ENCODE measurements around the gene MST1R. TPM values are rescaled to one million over a fixed set of nuclear protein-coding genes. Genes with fewer than 3 reads are reported as not detected.

The MST1R gene
- total and polyA plus RNA-seq, 9 of the 15 experiments (the other 6 are each of a cell fraction or from before 2014, with no cell fraction given): 1.3 to 10.0 (median 3.8) TPM

DNA sequence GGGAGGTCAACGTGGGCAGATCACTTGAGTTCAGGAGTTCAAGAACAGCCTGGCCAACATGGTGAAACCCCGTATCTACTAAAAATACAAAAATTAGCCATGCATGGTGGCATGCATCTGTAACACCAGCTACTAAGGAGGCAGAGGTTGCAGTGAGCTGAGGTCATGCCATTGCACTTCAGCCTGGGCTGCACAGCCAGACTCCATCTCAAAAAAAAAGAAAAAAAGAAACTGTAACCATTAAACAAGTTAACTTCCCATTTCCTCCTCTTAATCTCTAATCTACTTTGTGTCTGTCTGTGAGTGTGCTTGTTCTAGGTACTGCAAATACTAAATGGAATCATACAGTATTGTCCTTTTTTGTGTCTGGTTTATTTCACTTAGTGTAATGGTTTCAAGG is 39.0 kb upstream of the MST1R start (continued):
- TF ChIP-seq MLX (CRISPR knock-in tag; conservative IDR thresholded peaks at IDR 0.05) (no peak), SMARCE1 (IDR thresholded peaks at IDR 0.05) (no peak), MTF1 (CRISPR knock-in tag; IDR thresholded peaks at IDR 0.05; ENCODE audit: borderline replicate concordance) (no peak), RBM34 (IDR thresholded peaks at IDR 0.05; ENCODE audit: borderline replicate concordance, insufficient read depth, low read length) (no peak), CXXC5 (CRISPR knock-in tag; IDR thresholded peaks at IDR 0.05) (no peak), ZKSCAN3 (CRISPR knock-in tag; IDR thresholded peaks at IDR 0.05) (no peak), MEF2A (IDR thresholded peaks at IDR 0.05; ENCODE audit: control insufficient read depth, low read depth, low read length) (no peak)

DNA sequence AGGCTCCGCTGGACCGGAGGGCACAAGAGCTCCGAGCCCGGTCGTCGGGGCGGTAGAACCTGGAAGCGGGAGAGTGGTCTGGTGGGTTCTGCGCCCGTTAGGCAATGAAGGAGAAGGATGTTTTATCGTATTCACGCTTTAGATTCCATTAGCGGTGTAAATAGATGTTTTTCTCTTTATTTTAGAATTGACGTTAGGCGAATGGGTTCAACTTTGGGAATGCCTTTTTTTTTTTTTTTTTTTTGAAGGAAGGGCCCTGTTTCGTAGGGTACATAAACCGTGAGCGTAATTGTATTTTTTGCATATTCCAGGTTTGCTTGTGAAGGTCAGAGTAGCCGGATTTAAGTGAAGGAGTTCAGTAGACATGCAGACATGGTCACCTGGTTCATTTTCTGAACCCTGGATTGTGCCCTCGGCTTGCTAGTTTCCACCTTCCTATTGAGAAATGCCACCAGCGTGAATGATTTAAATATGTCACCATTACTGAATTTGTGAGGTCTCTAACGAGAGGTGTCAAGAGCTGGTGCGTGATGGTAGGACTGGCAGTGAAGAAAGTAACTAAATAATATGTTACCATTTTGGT is 37.1 kb upstream of the MST1R start:
- H3K4me3 ChIP-seq: peak overlapping the region; percentile 87
- H3K9me3 ChIP-seq (replicated peaks; ENCODE audit: control insufficient read depth, insufficient read depth, low read depth, low read length): no peaks in the 10 kb centered on the region
- H2AFZ ChIP-seq (ENCODE audit: low read depth, low read length): peak overlapping the region; percentile 15; the same call in 1 of the 2 replicates
- no peak for FAIRE-seq
- H3K27me3 ChIP-seq (ENCODE audit: control insufficient read depth in 2 of 2, insufficient read depth in 2 of 2, low read length in 2 of 2): no peaks in the 10 kb centered on the region
- no peaks in the 10 kb centered on the region for H4K20me1 ChIP-seq (replicated peaks; ENCODE audit: control insufficient read depth, insufficient read depth, low read length)
- in situ Hi-C loops (cut with MboI): no loop called here
- POLR2A ChIA-PET: interaction anchor here (0.6 to 3.3 kb wide), 10 partner anchors 7 to 396 kb away, joined by 3 to 38 read pairs (median 3); partner anchors contain the start of gene MON1A
- peak overlapping the region; percentile 86 to 95 for H3K9ac ChIP-seq (ENCODE audit: insufficient read depth in 1 of 2, low read depth in 2 of 2, low read length in 2 of 2)
- WGBS (ENCODE audit: insufficient coverage, low coverage, missing lambda C conversion rate): 7% methylated on average over 21 of the region's 23 CpGs
- H3K27ac ChIP-seq (ENCODE audit: extremely low read depth, low read depth, low read length): peak overlapping the region; percentile 96
- TF ChIP-seq ZBTB17 (CRISPR knock-in tag; IDR thresholded peaks at IDR 0.05) (0 out of 2 replicates have a peak, but pooled peaks have one; percentile 1), ZNF165 (CRISPR knock-in tag; IDR thresholded peaks at IDR 0.05; ENCODE audit: borderline replicate concordance) (no peak)
- BruUV-seq (replicated peaks): TSS peak; percentile 74
- H3K36me3 ChIP-seq (ENCODE audit: control insufficient read depth, insufficient read depth, low read length): peaks cover 15% of the 10 kb centered on the region; the same call in 2 of the 3 replicates
- ATAC-seq: no peak
- H3K9me1 ChIP-seq (ENCODE audit: control insufficient read depth, insufficient read depth, low read length): no peaks in the 10 kb centered on the region
- H3K4me2 ChIP-seq (ENCODE audit: insufficient read depth, low read length): peak overlapping the region; percentile 88
- H3K79me2 ChIP-seq (ENCODE audit: control insufficient read depth, insufficient read depth, low read length): peaks cover 55% of the 10 kb centered on the region
- intact Hi-C loops (cut with micrococcal nuclease): no loop called here
- H3K4me1 ChIP-seq (replicated peaks in 1 of 2; ENCODE audit: control insufficient read depth in 2 of 2, insufficient read depth in 2 of 2, low read length in 2 of 2): peaks cover 4 to 9% of the 10 kb centered on the region in 2 experiments; a peak in 3 of 5 replicates
- no peak for DNase-seq (ENCODE audit: extremely low read depth in 1 of 4, low spot score in 3 of 4)
- CTCF ChIA-PET (ENCODE audit: low intra/inter-chr PET ratio): no interaction called here
